ENCODE data around the gene CUBN.

Gene CUBN

GRCh38 chr10:17073725-17074540 is 55.7 kb downstream of the CUBN start:
- no peak for DNase-seq (ENCODE audit: low read depth in 2 of 2)

GRCh38 chr10:17068953-17069352 is 60.7 kb downstream of the CUBN start:
- no peak for DNase-seq (ENCODE audit: low read depth in 2 of 2)

GRCh38 chr10:17067376-17068264 is 62.0 kb downstream of the CUBN start:
- DNase-seq (ENCODE audit: low read depth in 2 of 2) = no peak

- DNase-seq (ENCODE audit: low read depth in 2 of 2) = no peak
Observed at GRCh38 chr10:17066807-17067206, 62.8 kb downstream of the CUBN start.

GRCh38 chr10:17066000-17066399 is 63.6 kb downstream of the CUBN start:
- no peak for DNase-seq (ENCODE audit: low read depth in 2 of 2)

- DNase-seq (ENCODE audit: low read depth in 2 of 2) = no peak
Observed at GRCh38 chr10:17065273-17065672, 64.3 kb downstream of the CUBN start.

- DNase-seq (ENCODE audit: low read depth in 2 of 2) = no peak
Observed at GRCh38 chr10:17064435-17064834, 65.2 kb downstream of the CUBN start.

- no peak for DNase-seq (ENCODE audit: low read depth in 2 of 2)
Observed at GRCh38 chr10:17062955-17063484, 66.6 kb downstream of the CUBN start.

GRCh38 chr10:17062493-17062892 is 67.1 kb downstream of the CUBN start:
- no peak for DNase-seq (ENCODE audit: low read depth in 2 of 2)

GRCh38 chr10:17062009-17062408 is 67.6 kb downstream of the CUBN start:
- DNase-seq (ENCODE audit: low read depth in 2 of 2) = no peak

GRCh38 chr10:17061418-17061817 is 68.2 kb downstream of the CUBN start:
- DNase-seq (ENCODE audit: low read depth in 2 of 2) = no peak

GRCh38 chr10:17060289-17060688 is 69.3 kb downstream of the CUBN start:
- no peak for DNase-seq (ENCODE audit: low read depth in 2 of 2)

- no peak for DNase-seq (ENCODE audit: low read depth in 2 of 2)
Observed at GRCh38 chr10:17059197-17059688, 70.4 kb downstream of the CUBN start.

- DNase-seq (ENCODE audit: low read depth in 2 of 2) = no peak
Observed at GRCh38 chr10:17058093-17058492, 71.5 kb downstream of the CUBN start.

GRCh38 chr10:17056781-17057428 is 72.7 kb downstream of the CUBN start:
- DNase-seq (ENCODE audit: low read depth in 2 of 2) = no peak

GRCh38 chr10:17053513-17053912 is 76.1 kb downstream of the CUBN start:
- DNase-seq (ENCODE audit: low read depth in 2 of 2) = no peak

- DNase-seq (ENCODE audit: low read depth in 2 of 2) = no peak
Observed at GRCh38 chr10:17053061-17053460, 76.5 kb downstream of the CUBN start.

GRCh38 chr10:17051851-17052250 is 77.8 kb downstream of the CUBN start:
- DNase-seq (ENCODE audit: low read depth in 2 of 2) = no peak

- no peak for DNase-seq (ENCODE audit: low read depth in 2 of 2)
Observed at GRCh38 chr10:17049195-17049594, 80.4 kb downstream of the CUBN start.

- DNase-seq (ENCODE audit: low read depth in 2 of 2) = no peak
Observed at GRCh38 chr10:17047908-17048307, 81.7 kb downstream of the CUBN start.

- no peak for DNase-seq (ENCODE audit: low read depth in 2 of 2)
Observed at GRCh38 chr10:17046989-17047388, 82.6 kb downstream of the CUBN start.

GRCh38 chr10:17043586-17043985 is 86.0 kb downstream of the CUBN start:
- no peak for DNase-seq (ENCODE audit: low read depth in 2 of 2)

Measured in activated CD4-positive, alpha-beta T cell treated with anti-CD3 and anti-CD28 coated beads for 24 hours (primary cell).